Activated CD8-positive, alpha-beta memory T cell treated with anti-CD3 and anti-CD28 coated beads for 48 hours (primary cell): ENCODE results near the gene INPP5A.
A peak's percentile ranks its signal among the peaks of the same experiment; 100 is the strongest.

ENCODE experiments used
- DNase-seq, 3 experiments: peaks; one replicate each; pipeline ENCODE4 v3.0.0-alpha.2; 2020; ENCODE audit warnings: low read depth in 2 of 3, low spot score in 2 of 3

The INPP5A gene

GRCh38 chr10:132642732-132643008 is 105.1 kb downstream of the INPP5A start:
- no peak for DNase-seq

- no peak for DNase-seq
Measured at GRCh38 chr10:132643709-132644526, 106.3 kb downstream of the INPP5A start.

GRCh38 chr10:132644527-132645246 is 107.1 kb downstream of the INPP5A start:
- no peak for DNase-seq

- no peak for DNase-seq
Measured at GRCh38 chr10:132645247-132645530, 107.6 kb downstream of the INPP5A start.

- no peak for DNase-seq
Measured at GRCh38 chr10:132645630-132646442, 108.2 kb downstream of the INPP5A start.

DNA sequence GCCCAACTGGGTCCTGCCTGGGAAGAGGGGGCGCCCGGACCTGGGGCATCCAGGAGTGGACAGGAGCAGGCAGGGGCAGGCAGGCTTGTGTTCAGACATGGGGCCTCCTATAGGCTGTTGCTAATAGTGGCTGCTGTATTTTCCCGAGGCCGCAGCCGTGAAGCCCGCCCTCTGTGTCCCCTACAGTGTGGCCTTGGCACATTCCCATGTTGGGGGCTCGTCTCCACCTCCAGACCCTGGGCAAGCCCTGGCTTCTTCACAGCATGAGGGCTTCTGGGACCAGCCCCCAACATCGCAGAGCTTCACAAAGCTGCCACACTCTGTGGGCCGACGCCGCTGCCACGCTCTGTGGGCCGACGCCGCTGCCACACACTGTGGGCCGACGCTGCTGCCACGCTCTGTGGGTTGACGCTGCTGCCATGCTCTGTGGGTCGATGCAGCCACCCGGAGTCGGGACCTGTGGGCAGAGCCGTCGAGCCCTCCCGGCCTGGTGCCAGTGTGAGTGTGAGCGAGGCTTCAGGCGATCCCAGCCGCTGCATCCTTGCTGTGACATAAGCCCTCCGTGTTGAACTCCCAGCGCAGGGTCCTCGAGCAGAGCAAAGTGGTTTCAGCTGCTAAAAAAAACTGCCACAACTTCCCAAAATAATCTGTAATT is 109.0 kb downstream of the INPP5A start:
- DNase-seq: no peak

DNA sequence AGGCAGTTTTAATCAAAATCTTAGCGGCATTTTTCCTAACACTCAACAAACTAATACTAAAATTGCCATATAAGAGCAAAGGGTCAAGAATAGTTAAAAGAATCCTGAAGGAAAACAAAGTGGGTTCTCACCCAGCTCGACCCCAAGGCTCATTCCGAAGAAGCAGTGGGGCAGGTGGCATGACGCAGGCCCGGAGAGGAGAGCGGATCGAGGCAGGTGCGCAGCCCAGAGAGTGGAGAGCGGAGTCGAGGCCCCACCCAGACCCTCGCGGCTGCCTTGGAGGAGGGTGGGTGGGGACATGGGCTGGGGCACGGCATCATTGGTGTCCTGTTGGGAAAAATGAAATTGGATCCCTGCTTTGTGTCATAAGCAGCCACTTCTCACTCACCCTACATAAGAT is 109.8 kb downstream of the INPP5A start:
- no peak for DNase-seq

GRCh38 chr10:132648072-132648850 is 110.7 kb downstream of the INPP5A start:
- DNase-seq: no peak

- no peak for DNase-seq
Measured at GRCh38 chr10:132648851-132649528, 111.4 kb downstream of the INPP5A start.

DNA sequence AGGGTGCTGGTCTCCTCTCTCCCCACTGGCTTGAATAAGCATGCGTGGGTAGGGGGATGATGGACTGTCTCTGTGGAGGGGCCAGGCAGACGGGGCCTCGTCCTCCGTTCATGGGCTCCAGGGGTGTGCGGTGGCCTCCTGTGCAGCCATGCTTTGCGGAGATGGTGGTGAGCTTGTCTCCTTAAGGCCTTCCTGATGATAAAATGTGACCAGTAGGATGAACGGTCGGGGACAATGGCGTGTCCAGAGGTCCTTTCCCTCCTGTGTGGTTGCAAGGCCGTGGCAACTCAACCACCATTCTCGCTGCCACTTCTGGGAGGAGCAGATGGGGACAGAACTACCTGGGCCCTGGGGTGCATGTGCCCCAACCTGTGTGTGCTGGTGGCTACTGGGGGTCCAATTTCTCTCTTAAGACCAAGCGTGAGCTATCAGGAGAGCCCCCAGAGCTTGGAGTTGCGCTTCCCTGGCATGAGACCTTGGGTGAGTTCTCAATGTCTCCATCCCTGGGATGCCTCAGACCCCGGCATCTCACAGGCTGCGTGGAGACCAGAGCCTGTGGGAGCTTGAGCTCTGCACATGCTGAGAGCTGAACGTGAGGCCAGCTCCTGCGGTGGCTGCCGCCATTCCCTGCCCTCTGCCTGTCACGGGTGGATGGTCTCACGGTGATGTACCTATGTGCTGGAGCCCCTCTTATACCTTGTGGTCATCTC is 112.2 kb downstream of the INPP5A start:
- no peak for DNase-seq

GRCh38 chr10:132650611-132651250 is 113.1 kb downstream of the INPP5A start:
- DNase-seq: no peak

GRCh38 chr10:132651511-132652029 is 114.0 kb downstream of the INPP5A start:
- no peak for DNase-seq

- no peak for DNase-seq
Measured at GRCh38 chr10:132652446-132652845, 114.9 kb downstream of the INPP5A start.

- DNase-seq: no peak
Measured at GRCh38 chr10:132652936-132653590, 115.5 kb downstream of the INPP5A start.

DNA sequence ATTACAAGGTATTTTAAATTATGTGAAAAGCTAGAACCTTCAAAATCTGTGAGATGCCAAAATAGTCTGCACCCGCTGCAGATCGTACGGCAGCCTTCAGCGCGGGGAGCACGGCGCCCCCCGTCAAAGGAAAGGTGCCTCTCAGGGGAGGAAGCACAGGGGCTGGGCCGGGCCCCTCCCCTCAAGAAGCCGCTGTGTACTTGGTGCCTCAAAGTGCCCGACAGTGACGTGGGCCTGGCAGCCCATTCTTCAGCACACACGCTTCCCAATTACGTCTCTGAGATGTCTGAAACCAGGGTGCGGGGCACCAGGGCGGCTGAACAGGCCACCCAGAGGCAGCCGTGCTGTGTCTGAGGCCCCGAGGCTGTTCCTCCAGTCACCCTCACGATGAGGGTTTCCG is 116.1 kb downstream of the INPP5A start:
- DNase-seq: no peak

GRCh38 chr10:132654121-132654571 is 116.6 kb downstream of the INPP5A start:
- no peak for DNase-seq

DNA sequence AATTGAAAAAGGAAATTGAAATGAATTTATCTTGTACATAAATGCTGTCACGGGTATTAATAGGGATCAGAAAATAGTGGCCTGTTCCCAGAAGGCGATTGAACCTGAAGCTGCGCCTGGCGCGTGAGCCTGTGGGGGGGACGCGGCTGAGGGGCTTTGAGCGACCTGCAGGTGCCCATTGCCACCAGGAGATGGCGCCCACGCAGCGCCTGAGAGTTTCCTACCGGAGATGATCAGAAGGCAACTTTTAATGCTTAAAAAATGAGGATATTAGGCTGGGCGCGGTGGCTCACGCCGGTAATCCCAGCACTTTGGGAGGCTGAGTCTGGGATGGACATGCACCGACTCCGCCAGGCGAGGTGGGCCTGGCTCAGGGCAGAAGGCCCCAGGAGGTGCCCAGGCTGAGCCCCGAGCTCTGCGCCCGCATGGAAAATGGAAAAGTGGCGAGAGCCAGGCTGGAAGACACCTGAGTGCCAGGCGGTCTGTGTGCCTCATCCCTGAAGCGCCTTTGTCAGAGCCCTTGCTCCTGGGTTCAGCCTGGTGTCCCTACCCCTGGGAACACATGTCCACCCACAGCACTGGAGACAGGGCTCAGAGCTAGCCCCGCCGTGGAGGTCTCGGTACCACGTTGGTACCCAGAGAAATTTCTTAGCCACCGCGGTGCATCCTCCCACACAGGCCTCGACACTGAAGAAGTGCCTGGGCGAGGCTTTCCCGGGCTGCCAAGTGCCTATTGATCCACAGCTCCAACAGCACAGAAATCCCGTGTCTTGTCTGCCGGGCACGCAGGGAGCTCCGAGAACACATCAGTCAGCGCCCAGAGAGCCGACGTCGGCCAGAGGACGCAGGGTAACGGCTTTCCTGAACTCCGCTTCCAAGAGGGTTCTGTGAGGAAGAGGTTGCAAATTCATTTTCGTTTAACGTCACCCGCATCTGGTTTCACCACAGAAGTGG is 117.4 kb downstream of the INPP5A start:
- peak; percentile 22 to 45 (median 30) for DNase-seq
